HG03108 (cell line): Measurements from ENCODE around the gene LAPTM5.
"Not testable (repeated sequence)": the region's sequence is repeated elsewhere in the genome, so short reads cannot be mapped to it uniquely, and the experiment has no call there.

ENCODE experiments used
- ATAC-seq: cut with Tn5 transposase; IDR thresholded peaks from one replicate; pipeline ENCODE4 v1.9.1; 2021; ENCODE audit warnings: moderate library complexity; ENCODE audit not compliant: unreplicated experiment

LAPTM5 gene

DNA sequence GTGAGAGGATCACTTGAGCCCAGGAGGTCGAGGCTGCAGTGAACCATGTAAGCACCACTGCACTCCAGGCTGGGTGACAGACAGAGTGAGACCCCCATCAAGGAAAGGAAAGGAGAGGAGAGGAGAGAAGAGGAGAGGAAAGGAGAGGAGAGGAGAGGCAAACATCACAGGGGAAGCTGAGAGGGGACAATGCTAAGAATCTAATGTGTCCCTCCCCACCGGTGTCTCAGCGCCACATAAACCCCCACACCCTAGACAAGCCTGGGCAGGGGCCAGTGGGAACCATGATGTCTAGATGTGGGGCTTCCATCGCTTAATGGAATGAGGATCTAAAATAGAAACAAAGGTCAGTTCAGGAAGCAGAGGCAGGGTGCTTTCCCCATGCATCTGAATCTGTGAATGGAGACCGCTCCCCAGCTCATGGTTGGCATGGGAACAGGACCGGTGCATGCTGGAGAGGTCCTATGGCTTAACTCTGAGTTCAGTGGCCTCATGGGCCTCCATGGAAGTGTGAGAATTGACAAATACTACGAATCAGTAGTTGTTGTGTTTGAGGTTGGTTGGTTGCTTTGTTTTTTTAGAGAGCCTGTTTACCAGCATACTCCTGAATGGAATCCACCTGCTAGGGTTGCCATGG lies 16.3 kb upstream of the LAPTM5 start:
- no peak for ATAC-seq

GRCh38 chr1:30771005-30771404 lies 13.4 kb upstream of the LAPTM5 start:
- ATAC-seq = no peak

GRCh38 chr1:30770150-30770549 lies 12.6 kb upstream of the LAPTM5 start:
- no peak for ATAC-seq

GRCh38 chr1:30768830-30769718 lies 11.5 kb upstream of the LAPTM5 start:
- no peak for ATAC-seq

DNA sequence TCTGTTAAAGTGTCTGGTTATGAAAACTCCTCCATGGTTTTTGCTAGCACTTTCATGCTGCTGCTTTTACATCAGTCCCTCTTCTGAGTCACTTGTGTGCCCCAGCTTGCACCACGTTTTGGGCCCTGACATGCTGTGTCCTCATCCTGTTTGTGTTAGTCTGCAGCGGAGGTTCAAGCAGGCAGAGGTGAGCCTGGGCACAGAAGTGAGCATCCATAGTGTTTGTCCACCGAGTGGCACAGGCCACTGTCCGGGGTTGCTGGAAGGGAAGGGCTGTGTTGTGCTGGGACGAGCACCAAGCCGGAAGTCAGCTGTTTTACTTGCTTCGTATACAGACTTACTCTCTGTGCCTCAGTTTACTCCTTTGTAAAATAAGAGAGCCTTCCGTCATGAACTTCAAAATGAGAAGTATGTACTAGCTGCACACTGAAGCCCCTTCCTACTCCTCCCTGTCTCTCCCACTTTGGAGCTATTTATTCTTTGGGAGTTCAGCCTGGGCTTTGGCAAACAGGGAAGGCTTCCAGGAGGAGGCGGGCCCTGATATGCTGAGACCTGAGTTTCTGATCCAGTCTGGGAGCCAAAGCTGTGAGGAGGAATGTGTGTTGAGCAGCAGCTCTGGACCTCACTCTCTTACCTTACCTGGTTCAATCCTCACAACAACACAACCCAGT lies 10.7 kb upstream of the LAPTM5 start:
- ATAC-seq = no peak

DNA sequence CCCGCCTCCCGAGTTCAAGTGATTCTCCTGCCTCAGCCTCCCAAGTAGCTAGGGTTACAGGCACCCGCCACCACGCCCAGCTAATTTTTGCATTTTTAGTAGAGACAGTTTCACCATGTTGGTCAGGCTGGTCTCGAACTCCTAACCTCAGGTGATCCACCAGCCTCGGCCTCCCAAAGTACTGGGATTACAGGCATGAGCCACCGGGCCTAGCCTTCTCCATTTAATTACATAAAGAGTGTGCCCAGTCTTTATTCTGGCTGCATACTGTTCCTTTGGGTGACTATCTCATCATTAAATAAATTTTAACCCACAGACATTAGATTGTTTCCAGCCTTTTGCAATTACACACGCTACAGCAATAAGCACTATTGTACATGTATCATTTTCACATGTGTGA lies 9.4 kb upstream of the LAPTM5 start:
- not testable (repeated sequence) for ATAC-seq

- ATAC-seq = no peak
Observed at GRCh38 chr1:30765556-30766434, 8.2 kb upstream of the LAPTM5 start.

GRCh38 chr1:30764939-30765555 lies 7.5 kb upstream of the LAPTM5 start:
- peak; percentile 32 for ATAC-seq

- no peak for ATAC-seq
Observed at GRCh38 chr1:30764396-30764795, 6.8 kb upstream of the LAPTM5 start.

GRCh38 chr1:30763651-30764248 lies 6.2 kb upstream of the LAPTM5 start:
- no peak for ATAC-seq

DNA sequence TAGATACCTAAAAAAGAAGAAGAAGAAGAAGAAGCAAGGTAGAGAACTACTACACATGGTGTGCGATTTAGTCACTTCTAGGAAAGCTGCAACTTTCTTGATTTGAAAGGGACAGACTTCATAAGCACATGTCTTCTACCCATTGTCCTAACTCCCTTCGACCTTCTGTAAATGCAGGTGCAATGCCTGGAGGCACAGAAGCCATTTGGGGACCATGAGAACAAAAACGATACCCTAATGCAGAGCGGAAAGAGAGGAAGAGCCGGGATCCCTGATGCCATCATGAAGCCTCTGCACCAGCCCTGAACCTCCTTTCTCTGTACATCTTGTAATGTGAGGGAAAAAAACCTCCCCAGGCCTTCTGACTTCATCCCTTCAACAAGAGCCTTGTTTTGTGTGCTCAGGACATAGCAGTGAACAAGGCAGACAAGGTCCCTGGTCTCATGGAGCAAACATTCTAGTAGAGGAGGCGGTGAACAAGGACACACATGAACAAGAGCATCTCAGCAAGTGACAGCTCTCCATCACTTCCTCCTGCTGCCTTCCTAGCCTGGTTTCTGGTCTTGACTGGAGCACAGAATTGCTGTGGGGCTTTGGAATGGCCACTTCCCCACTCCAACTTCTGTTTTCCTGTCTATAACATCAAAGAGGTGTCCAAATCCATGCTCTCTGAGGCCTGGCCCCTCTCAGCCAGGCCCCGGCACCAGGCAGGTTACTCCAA lies 5.5 kb upstream of the LAPTM5 start:
- no peak for ATAC-seq

GRCh38 chr1:30762152-30762929 lies 4.8 kb upstream of the LAPTM5 start:
- ATAC-seq = no peak

DNA sequence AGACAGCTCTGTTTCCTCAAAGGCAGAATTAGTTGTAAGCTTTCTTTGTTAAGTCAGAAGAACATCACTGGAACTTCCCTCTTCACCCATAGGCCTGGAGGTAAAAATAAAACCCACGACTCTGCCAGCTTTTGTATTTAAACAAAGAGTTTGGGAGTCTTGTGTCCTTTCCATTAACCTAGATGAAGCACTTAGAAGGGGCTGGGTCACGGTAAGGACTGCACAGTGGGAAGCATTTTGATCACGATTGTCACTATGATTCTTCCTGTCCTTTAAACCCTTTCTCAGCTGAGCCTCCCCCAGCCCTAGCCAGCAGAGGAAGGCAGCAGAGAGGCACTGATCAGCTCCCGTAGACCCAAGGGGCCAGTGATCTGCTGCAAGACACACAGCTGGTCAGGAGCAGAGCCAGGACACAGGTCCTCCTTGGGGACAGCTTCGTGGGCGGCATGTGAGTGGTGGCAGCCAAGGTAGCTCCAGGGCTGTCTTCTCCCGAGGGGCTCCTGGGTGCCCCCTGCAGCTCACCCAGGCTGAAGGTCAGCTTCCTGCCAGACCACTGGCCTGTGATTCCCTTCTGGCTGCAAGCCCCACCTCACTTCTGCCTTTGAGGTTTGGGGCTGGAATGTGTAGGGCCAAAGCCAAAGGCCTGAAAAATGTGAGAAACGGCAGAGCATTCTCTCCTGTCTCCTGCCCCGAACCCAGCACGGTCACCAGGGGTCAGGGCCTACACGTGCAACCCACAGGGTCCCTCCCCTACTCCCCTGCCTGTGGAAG lies 4.0 kb upstream of the LAPTM5 start:
- no peak for ATAC-seq

DNA sequence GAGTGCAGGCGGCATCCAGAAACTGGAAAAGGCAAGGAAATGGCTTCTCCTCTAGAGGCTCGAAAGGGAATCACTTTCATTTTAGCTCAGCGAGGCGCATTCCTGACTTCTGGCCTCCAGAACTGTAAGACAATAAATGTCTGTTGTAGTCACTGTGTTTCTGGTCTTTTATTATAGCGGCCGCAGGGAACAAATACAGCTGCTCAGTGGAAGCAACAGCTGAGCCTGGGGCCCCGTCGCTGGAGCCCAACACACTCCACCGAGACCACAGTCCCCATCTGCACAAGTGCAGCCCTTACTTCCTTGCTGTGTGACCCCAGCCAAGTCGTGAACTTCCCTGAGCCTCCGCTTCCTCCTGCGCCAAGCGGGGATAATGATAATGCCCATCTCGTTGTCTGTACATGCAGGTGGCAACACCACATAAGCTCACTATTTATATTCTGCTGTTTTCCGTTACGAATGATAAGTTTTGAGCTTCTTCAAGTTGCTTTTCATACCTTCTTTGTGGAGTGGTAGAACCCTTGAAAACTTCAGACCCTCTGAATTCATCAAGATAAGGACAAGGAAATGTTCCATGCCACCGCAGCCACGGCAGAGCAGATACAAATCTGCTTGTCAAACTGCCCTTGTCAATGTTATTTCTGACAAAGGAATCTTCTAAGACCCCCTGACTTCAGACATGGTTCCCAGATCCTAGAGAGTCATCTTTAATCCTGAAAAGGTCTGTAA lies 3.2 kb upstream of the LAPTM5 start:
- ATAC-seq = no peak

DNA sequence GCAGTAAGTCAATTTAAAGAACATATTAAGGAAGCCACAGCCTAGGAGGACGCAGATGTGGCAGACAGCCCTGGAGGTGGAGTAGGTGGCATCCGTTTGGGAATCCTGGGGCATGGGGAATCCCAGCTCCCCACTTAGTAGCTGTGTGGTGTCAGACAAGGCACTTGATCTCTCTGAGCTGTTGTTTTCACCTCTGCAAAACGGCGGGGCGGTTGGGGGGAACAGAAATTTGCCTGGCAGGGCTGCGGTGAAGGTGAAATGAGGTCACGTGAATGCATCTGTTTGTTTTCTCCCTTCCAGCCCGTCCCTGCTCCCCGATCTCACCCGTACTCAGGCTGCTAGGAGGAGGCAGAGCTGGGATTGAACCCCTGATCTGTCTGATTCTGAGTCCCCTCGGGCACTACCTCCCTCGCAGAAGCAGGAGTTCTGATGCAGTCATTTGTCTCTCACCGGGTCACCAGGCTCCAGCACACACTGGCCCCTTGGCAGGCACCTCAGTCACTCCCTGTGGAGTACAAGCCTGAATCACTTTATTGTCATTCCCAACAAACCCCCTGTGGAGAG lies 2.2 kb upstream of the LAPTM5 start:
- ATAC-seq = no peak

- ATAC-seq = no peak
Observed at GRCh38 chr1:30758785-30759380, 1.3 kb upstream of the LAPTM5 start.
